GM12801 (cell line): Measurements from ENCODE around the gene ADGRE1.

ENCODE experiments used
- TF ChIP-seq, protein P1 (sequence below): IDR thresholded peaks from one replicate; pipeline ENCODE4 v1.5.1; 2011; ENCODE audit warnings: control low read depth; ENCODE audit not compliant: insufficient read length; ENCODE audit errors: extremely low read depth

ADGRE1 gene

DNA sequence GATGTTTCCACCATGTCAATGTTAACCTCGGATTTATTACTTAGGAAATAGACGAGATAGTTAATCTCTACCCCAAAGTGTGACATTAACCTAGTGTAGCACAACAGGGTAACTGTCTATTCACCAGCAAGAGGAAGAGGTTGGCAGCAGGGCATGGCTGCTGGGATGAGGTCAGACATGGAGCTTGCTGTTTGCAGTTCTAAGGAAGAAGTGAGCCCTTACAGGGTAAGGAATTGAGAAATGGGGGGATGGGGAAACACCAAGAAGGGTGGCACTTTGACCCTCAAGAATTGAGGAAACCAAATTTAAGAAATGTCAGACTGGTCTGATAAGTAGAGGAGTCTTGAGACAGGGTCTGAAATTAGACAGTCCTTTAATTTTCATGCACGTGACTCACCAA lies 71.4 kb downstream of the ADGRE1 start:
- TF ChIP-seq, protein P1, sequence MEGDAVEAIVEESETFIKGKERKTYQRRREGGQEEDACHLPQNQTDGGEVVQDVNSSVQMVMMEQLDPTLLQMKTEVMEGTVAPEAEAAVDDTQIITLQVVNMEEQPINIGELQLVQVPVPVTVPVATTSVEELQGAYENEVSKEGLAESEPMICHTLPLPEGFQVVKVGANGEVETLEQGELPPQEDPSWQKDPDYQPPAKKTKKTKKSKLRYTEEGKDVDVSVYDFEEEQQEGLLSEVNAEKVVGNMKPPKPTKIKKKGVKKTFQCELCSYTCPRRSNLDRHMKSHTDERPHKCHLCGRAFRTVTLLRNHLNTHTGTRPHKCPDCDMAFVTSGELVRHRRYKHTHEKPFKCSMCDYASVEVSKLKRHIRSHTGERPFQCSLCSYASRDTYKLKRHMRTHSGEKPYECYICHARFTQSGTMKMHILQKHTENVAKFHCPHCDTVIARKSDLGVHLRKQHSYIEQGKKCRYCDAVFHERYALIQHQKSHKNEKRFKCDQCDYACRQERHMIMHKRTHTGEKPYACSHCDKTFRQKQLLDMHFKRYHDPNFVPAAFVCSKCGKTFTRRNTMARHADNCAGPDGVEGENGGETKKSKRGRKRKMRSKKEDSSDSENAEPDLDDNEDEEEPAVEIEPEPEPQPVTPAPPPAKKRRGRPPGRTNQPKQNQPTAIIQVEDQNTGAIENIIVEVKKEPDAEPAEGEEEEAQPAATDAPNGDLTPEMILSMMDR = no peak

DNA sequence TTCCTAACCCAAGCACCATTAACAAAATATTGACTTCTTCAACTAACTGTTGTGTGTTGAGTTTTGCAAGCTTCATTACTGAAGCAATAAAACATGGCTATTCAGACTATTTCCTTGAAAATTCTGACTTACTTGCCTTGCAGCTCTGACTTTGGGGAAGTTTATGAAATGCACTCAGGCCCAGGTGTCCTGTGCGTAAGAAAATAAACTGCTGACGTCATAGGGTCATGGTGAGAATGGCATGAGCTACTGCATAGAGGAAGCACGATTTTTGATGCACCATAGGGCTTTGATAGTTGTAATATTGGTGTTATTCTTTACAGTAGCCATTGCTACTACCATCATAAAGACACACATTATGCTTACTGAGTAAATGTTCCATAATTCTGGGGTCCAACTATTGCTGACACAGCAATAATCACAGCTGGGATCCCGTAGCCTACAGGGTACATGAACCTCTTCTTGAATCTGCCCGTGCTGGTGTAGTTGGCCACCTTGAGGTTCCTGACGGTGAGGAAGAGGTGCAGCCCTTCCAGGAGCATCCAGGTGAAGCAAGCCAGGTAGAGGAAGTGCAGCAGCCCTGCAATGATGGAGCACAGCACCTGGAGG lies 76.0 kb downstream of the ADGRE1 start:
- TF ChIP-seq, protein P1 = no peak

DNA sequence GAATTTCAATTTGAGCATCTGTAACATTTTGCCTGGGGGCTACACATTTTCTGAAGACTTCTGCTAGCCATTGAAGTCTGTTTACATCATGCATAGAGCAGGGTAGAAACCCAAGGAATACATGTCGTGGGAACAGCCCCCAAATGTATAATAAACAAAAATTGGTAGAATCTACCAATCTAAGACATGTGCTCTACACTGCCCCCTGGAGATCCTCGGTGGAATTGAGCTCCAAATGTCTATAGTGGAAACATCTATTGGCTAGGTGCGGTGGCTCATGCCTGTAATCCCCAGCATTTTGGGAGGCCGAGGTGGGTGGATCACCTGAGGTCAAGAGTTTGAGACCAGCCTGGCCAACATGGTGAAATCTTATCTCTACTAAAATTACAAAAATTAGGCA lies 76.6 kb downstream of the ADGRE1 start:
- TF ChIP-seq, protein P1 = no peak

DNA sequence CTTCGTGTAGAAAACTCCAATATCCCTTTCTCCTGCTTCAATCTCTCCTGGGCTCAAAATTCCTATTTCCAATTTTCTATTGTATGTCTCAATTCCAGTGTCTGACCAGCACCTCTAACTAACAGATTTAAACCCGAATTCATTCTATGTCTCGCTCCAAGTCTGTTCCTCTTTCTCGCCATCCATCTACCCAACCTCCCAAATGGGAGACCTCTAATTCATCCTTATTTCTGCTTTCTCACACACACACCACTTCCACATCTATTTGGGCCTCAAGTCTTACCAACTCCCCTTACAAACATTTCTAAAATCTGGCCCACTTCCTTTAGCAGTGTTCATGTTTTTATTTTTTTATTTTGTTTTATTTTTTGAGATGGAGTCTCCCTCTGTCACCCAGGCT lies 80.6 kb downstream of the ADGRE1 start:
- TF ChIP-seq, protein P1 = no peak

DNA sequence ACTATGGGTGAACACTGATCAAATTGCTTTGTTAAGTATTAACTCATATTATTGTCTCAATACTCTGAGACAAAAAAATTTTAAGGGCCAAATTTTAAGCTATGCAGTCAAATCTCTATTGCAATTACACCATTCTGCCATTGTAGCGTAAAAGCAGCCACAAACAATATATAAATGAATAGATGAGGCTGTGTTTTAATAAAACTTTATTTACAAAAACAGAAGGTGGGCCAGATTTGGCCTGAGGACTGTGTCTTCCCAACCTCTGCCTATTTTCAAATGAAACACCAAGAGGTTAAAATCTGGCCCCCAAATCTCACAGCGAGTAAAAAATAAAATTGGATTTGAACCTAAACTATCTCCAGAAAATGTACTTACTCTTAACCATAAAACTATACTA lies 82.1 kb downstream of the ADGRE1 start:
- TF ChIP-seq, protein P1 = no peak

DNA sequence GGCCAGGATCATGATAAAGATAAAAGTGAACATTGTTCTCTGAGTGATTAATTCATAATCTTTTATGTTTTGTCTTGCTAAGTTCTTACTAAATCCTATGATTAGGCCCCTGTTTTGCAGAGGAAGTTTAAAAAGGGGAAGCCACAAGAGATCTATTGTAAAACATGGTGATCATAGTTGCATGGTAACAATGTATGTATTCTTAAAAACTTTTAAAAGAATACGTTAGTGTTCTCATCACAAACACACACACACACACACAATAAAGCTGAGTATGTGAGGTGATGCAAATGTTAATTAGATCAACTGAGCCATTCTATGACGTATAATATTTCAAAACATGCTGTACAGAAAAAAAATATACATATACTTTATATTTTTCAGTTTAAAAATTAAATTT lies 82.6 kb downstream of the ADGRE1 start:
- TF ChIP-seq, protein P1 = no peak

DNA sequence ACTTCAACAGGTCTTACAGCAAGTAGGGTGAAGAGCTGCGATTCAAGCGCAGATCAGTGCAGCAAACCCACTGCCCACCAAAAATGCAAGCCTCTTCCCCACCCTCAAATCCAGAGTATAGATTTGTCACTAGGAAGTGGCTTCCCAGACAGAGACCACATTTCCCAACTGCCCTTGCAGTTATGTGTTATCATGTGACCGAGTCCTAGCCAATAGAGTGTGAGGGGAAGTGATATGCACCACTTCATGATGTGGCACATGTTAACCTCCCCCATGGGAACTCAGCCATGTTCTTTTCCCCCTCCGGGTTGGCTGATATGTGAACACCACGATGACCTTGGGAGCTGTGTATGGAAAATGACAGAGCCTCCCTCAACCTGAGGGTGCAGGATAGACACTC lies 83.1 kb downstream of the ADGRE1 start:
- TF ChIP-seq, protein P1 = no peak
